Measurements from ENCODE around the gene BUD31.

Gene BUD31

DNA sequence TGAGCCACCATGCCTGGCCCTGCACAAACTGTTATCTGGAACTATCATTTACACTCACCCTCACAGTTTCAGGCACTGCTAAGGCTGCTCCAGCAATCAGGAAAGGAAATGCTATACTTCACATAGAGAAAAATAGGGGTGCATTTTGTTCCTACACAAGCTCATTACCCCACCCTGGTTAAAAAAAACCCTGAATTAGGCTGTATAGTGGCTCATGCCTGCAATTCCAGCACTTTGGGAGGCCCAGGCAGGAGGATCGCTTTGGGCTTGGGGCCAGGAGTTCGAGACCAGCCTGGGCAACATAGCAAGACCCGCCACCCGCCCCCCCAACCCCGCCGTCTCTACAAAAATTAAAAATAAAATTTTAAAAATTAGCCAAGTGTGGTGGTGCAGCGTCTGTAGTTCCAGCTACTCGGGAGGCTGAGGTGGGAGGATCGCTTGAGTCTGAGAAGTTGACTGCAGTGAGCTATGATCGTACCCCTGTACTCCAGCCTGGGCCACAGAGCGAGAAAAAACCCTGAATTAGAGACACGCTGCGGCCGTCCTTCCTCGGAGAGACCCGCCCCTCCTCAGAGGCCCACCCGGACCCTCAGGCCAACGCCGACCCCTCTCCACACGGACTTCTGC, 29.3 kb downstream of the BUD31 start:
- no peak for DNase-seq

DNA sequence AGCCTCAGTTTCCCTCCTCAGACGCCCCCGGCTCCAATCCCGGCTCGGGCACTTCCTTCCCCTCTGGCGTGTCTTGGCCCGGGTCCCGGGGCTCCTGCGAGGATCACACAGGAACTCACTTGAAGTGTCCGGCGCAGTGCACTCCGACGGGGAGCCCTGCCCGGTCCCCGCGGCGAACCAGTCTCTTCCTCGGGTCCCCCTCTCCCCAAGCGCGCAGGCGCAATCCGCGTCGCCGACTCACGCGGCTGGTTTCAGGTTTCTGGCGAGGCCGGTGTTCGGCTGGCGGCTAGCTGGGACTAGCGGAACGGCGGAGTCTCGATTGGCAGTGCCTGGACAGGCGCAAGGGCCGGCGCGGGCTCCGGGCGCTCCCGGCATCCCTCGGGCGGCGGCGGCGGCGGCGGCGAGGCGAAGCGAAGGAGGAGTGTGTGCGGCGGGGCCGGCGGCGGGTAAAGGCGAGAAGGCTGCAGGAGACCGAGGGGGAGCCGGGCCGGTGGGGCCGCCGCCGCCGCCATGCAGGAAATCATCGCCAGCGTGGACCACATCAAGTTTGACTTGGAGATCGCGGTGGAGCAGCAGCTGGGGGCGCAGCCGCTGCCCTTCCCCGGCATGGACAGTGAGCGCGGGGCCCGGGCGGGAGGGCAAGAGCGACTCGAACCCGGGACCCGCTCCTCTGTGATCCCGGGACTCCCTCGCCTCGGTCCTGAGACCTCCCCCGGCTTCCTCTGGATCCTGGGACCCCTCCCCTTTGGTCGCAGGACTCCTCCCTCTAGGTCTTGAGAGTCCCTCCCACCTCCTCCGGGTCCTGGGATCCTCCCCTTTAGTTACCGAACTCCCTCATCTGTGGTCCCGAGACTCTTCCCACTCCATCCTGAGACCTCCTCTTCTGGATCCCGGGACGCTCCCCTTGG, 30.1 kb downstream of the BUD31 start, which contains the start of the genes CPSF4 and PTCD1:
TSS of gene CPSF4 (plus strand) at position 371 of the 908 bp plus-strand sequence. CDS start at position 511, 140 bp downstream.
TSS of gene PTCD1 (minus strand) at position 226 of the 908 bp plus-strand sequence. CDS start 3,556 bp downstream, outside the sequence.
- peak; percentile 95 to 97 (median 96) for DNase-seq

DNA sequence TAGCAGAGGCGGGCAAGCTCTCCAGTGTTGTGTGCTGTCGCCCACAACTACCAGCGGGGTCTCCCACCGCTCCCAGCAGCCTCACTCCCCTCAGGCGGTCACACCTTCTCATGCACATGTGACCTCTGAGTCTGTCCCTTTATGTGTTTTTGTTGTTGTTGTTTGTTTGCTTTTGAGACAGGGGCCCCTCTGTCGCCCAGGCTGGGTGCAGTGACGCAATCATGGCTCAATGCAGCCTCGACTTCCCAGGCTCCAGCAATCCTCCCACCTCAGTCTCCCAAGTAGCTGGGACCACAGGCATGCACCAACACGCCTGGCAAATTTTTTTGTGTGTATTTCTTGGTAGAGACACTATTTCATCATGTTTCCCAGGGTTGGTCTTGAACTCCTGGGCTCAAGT, 31.4 kb downstream of the BUD31 start:
- DNase-seq, result no peak

DNA sequence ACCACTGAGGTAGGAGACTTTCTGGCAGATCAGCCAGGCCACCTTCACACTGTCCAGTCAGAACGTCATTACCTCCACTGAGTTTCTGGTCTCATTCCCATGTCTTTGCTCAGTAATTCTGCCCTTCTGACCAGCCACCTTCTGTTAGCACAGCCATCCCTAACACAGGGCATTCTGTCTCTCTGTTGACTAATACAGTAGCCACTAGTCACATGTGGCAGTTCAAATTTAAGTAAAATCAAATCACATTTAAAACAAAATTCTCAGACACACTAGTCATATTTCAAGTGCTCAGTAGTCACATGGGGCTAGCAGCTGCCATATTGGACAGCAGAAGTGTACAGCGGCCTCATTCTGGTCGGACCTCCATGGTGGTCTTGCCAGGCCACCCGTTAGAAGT, 37.3 kb downstream of the BUD31 start:
- DNase-seq, result no peak

DNA sequence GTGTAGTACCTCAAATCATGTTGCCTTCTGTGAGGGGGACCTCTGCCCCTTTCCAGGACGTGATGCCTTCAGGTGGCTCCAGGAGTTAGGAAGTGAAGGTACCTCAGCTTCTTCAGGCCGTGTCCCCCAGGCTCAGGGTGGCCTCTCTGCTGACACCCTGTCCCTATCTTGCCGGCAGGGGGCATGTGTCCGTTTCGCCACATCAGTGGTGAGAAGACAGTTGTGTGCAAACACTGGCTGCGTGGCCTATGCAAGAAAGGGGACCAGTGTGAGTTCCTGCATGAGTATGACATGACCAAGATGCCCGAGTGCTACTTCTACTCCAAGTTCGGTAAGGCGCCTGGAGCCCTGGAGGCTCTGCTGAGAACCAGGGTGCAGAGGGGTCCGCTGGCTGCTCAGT, 39.2 kb downstream of the BUD31 start:
- DNase-seq, result no peak

DNA sequence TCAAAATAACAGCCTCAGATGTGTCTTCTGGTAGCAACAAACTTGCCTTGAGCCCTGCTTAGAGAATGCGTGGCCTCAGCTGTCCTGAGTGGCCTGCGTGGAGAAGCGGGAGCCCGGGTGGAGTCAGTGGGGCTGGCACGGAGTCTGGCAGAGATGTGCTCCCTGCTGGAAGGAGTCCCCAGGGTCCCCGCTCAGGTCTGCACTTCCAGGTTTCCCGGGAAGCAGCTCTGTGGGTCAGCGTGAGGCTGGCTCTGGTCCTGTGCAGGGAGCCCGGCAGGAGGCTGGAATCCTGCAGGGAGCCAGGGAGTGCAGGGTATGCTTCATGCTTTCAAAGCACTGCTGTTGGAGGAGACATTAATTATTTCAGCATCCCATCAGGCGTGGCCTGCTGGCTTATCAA, 40.1 kb downstream of the BUD31 start:
- DNase-seq, result no peak

DNA sequence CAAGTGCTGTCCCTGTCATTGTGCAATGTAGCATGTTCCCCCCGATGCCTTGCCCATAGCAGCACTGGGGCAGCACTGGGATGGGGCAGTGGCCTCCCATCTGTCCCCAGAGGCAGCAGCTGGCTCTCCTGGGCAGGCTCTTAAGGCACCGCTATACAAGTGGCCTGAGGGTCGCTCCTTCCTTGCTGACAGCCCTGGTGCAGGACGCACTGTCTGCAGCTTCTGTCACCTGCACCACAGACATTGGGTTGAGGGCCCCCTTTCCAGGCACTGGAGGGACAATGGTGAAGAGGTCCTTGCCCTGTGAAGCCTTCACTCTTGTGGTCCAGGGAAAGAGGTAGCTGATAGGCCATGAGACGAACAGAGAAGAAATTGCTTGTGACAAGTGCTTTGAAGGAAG, 40.6 kb downstream of the BUD31 start:
- DNase-seq, result no peak

DNA sequence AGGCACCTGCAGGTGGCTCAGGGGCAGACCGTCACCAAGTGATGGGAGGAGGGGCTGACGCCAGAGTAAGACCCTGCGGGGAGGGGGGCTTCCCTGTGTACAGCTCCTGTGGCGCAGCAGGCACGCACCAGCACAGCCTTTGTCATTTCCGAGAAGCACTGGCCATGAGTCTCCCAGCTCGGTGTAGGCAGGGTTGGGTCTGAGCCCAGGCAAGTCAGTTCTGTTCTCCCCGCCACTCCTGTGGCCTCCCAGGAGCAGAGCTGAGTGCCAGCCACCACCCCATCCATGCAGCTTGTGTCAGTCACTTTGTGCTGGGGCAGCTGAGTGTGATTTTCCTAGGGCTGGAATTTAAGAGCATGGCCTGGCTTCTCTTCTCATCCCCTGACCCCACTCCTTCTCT, 43.2 kb downstream of the BUD31 start:
- DNase-seq, result no peak

DNA sequence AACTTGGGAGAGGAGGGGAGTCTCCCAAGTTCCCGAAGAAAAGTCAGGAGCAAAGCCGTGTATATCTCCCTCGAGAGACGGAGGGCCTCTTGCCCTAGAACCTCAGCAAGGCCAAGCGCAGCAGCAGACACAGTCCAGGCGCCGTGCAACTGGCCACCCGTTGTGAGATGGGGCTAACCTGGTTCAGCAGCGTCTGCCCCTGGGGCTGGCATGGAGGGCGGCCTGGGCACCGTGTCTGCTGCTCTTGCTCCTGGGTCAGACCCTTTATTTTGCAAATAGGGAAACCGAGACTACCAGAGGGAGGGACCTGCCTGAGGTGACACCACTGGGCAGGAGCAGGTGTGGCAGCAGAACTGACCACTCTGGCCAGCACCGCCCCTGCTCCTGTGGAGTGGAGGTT, 43.8 kb downstream of the BUD31 start:
- no peak for DNase-seq

DNA sequence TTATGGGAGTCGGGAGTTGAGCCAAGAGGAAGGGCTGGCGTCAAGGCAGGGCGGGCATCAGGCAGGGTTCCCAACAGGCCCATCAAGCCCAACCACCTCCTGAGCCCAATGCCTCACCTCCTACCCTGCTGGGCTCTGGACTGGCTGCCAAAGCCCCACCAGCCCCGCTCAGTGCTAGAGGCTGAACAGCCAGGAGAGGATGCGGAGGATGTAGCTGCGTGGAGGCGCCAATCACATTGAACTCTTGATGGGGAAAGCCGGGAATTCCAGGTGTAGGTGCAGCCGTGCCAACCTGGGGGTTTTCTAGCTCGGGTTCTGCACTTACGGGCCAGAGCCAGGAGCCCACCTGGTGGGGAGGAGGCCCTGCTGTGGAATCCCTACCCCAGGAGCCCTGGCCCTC, 44.3 kb downstream of the BUD31 start:
- no peak for DNase-seq

DNA sequence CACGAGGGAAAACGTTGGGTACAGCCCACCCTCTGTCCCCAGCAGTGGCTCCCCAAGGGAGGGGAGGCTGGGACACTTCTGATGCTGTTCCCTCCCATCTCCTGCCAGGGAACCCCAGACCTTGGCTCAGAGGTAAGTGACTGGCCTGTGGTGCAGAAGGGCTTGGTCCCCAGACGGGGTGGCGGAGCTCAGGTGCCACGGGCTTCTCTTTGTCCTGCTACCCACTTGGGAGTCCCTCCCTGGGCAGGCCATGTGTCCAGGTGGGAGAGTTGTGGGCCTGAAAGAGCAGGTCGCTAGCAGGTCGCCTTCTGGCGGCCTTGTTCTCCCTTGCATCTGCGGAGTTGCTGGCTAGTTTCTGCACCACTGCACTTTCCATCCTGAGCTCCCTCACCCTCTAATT, 47.1 kb downstream of the BUD31 start:
- DNase-seq, result no peak

DNA sequence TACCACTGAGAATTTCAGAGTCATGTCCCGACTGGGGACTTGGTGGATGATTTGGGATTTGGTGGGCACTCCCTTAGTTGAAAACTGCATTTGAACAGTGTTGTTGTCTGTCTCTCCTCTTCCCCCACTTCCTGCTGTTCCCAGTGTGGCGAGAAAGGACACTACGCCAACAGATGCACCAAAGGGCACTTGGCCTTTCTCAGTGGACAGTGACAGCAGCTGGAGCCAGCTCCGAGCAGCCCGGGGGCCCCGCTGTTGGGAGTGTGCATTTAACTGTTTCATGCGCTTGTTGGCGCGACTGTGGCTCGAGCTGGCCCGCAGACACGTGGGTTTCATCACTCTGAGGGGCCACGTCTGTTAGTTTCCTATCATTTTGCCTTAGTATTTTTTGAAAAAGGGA, 47.5 kb downstream of the BUD31 start:
- DNase-seq, result no peak

DNA sequence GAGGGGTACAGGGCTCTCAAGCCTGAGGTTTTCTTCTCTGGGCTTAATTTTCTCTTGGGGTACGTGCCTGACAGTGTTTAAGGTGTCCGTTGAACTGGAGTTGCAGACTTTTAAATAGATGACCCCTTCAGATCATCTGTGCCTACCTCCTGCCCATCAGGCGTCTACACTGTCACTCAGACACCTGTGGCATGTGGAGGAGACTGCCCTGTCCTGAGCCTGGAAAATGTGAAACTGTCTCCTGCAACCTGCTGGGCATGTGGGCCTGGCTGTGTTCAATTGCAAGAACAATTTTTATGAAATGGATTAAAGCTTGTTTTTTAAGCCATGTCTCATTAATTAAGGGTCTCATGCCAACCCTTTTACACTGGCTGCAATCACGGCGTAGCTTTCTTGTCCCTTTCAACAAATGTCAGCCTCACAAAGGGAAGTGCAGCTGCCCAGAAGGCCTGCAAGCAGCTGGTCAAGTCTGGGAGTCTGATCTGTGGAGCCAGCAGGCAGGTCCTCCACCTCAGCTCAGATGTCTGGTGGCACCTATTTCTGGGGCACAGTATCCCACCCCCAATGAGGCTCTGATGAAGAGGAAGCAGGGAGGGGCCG, 48.4 kb downstream of the BUD31 start:
- no peak for DNase-seq

DNA sequence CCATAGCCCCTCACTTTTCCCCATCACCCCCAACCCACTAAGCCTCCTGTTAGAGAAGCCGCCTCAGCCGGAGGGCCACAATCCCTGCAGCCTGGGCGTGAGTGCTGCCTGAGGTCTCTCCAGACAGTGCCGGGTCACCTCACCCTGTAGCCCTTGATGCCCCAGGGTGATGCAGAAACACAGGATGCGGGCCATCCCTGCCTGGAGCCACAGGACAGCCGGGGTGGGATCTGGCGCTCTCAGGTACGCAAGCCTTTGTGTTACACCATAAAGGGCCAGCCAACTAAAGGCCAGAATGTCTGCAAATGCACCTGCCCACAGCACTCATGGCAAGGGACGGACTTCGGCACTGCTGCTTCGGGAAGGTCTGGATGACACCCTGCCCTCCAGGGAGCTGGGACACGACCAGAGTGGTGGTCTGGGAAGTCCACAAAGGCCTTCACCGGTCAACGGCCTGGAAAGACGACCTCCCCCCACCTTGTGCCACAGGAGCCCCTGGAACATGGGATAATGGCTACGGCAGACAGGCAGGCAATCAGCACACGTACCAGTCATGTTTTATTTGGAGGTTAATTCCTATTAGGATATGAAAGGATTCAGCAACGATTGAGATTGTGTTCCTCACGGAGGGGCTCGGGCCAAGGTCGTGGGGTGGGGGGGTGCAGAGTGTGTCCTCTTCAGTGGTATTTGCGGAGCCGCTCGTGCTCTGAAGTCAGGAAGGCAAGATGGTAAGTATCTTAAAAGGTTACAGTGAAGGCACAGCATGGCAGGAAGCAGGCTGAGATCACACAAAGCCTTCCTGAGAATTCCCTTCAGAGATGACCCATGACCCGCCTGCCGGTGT, 49.1 kb downstream of the BUD31 start:
- DNase-seq, result no peak

DNA sequence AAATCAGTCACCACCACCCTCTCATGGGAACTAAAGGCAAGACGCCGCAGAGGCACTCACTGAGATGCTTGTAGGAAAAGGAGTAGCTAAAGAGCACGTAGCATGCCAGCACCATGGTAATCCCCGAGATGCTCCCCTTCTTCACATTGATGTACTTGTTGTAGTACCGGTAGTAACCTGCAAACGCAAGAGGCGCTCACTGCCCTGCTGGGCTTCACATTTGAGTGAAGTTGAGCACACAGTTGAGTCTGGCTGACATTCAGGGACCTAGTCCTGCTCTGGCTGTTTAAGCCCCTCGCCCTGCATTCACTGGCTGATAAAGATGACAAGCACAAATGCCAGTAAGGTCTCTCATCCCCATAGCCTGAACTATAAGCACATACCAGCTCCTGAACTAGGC, 50.3 kb downstream of the BUD31 start:
- DNase-seq, result peak in 1 of 3 experiments; percentile 26

DNA sequence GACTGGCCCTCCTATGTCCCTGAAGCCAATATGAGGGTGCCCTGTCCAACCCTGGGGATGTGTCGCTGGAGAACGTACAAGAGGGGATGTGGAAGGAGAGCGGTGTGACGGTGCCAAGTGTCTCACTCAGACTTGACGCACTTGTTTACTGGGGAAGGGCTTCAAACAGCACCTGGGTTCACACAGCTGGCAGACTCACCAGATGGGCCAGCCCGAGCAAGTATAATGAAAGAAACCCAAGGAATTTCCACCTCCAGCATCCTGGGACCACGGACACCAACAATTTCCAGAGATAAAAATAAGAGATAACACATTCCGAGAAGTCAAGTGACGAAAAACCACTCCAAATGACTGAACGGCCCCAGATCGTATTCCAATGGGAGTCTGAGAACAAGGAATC, 51.9 kb downstream of the BUD31 start:
- no peak for DNase-seq

DNA sequence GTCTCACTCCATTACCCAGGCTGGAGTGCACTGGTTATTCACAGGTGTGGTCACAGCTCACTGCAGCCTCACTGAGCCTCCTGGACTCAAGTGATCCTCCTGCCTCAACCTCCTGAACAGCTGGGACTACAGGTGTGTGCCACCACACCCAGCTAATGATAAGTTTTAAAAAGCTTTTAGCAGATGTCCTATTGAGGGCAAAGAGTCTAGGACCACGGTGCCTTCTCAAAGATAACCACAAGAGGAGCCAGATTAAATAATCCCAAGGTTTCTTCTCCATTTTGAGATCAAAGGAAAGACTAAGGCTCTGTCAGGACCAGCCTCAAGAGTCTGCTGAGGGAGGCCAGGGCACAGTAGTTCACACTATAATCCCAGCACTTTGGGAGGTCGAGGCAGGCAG, 52.5 kb downstream of the BUD31 start:
- DNase-seq, result no peak

DNA sequence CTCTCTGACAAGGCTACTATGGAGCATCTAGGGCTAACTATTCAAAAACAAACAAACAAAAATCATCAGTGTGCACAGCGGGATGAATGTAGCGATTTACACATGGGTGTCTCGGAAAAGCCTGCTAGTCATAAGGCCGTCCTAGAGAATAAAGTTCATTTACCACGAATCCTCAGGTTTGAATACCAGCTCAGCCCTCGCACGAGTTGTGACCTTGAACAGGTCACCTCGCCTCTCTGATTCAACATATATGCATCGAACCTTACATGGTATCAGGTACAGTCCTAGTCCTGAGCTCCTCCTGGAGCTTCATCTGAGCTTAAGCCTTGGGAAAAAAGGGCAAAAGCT, 56.6 kb downstream of the BUD31 start:
- no peak for DNase-seq

DNA sequence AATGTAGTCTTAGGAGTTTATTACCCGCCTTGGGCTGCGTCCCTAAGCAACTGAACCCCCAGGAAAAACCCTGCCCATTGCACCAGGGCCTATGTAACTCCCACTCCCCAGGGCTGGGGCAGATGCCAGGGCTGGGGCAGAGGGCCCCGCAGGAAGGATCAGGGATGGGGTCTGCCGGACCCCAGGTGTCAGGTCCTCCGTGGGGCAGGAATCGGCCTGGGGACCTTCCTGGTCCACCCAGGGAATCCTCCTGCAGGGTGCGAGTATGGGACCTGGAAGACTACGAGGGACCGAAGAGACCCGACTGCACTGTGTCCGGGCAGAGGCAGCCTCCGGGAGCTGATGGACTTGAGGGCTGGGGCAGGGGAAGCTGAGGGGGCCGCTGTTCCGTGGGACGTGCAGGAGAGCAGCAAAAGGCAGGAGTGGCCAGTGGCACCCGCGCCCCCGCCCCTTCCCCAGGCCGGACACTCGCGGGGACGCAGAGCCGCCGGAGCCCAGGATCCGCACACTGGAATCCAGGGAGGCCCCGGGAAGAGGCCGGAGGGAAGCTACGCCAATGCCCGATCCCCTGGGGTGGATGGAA, 59.7 kb downstream of the BUD31 start:
- DNase-seq, result no peak

All from NCI-H1417 (cell line).